CD4-positive, CD25-positive, alpha-beta regulatory T cell (primary cell): ENCODE measurements around the gene SAFB2. TPM values are rescaled to one million over a fixed set of nuclear protein-coding genes. Genes with fewer than 3 reads are reported as not detected.

Source experiments
- ATAC-seq, 2 donors: fragments of 150-1000 bp; cut with Tn5 transposase; one replicate each; pipeline ENCODE4 v1.10.0; 2021; ENCODE audit warnings: low read depth in 2 of 2, moderate number of reproducible peaks in 2 of 2, moderate library complexity in 1 of 2
- DNase-seq, 3 donors: peaks; one replicate each; pipeline versions ENCODE4 v3.0.0 to v3.0.0-alpha.2; 2012 to 2022; ENCODE audit warnings: mixed read lengths in 1 of 3
- H3K27ac ChIP-seq: one replicate; pipeline ENCODE4 v1.7.0; 2013; ENCODE audit warnings: mild to moderate bottlenecking, low read length; ENCODE audit not compliant: insufficient read depth, poor library complexity, severe bottlenecking
- H3K27me3 ChIP-seq: one replicate; pipeline ENCODE4 v1.7.0; 2013; ENCODE audit warnings: low read length; ENCODE audit not compliant: control insufficient read depth, insufficient read depth
- H3K36me3 ChIP-seq: one replicate; pipeline ENCODE4 v1.7.0; 2013; ENCODE audit warnings: mild to moderate bottlenecking, low read length, moderate library complexity; ENCODE audit not compliant: control insufficient read depth, insufficient read depth
- H3K4me1 ChIP-seq: 2 replicates; pipeline ENCODE4 v1.7.0; 2013; ENCODE audit warnings: mild to moderate bottlenecking, low read length; ENCODE audit not compliant: insufficient read depth, control insufficient read depth, poor library complexity, severe bottlenecking
- H3K4me3 ChIP-seq: one replicate; pipeline ENCODE4 v1.7.0; 2013; ENCODE audit warnings: low read depth, mild to moderate bottlenecking, low read length, moderate library complexity
- H3K9me3 ChIP-seq, 2 experiments: 1 replicate in 1 of 2; 2 replicates in 1 of 2; pipeline ENCODE4 v1.7.0; 2013; ENCODE audit warnings: low read length in 2 of 2, mild to moderate bottlenecking in 1 of 2, moderate library complexity in 1 of 2; ENCODE audit not compliant: control insufficient read depth in 2 of 2
- H3K27ac Mint-ChIP-seq, 3 donors: one replicate each; pipeline ENCODE4 v1.8.0; 2020 to 2022; ENCODE audit warnings: mild to moderate bottlenecking in 3 of 3, mixed read lengths in 3 of 3, moderate library complexity in 2 of 3
- H3K27me3 Mint-ChIP-seq: one replicate; pipeline ENCODE4 v1.8.0; 2022; ENCODE audit warnings: mild to moderate bottlenecking, mixed read lengths
- H3K36me3 Mint-ChIP-seq: one replicate; pipeline ENCODE4 v1.8.0; 2020; ENCODE audit warnings: mixed read lengths
- H3K4me1 Mint-ChIP-seq, 4 donors: one replicate each; pipeline ENCODE4 v1.8.0; 2020 to 2022; ENCODE audit warnings: mixed read lengths in 4 of 4, mild to moderate bottlenecking in 1 of 4
- H3K4me3 Mint-ChIP-seq, 4 donors: one replicate each; pipeline ENCODE4 v1.8.0; 2020 to 2022; ENCODE audit warnings: mild to moderate bottlenecking in 4 of 4, mixed read lengths in 4 of 4, moderate library complexity in 3 of 4
- H3K9me3 Mint-ChIP-seq, 7 donors: one replicate each; pipeline ENCODE4 v1.8.0; 2020 to 2022; ENCODE audit warnings: mixed read lengths in 7 of 7, mild to moderate bottlenecking in 3 of 7, moderate library complexity in 2 of 7
- polyA plus RNA-seq, 4 donors: library from polyadenylated mRNA; unstranded; fragments of 300-500 nt; fragmentation: Illumina TruSeq; gene quantifications; one replicate each; pipeline ENCODE4 v1.2.3, GENCODE V29; 2021
- total RNA-seq: library from RNA; stranded (reverse); gene quantifications from one replicate; pipeline ENCODE4 v1.2.3, GENCODE V29; 2022

SAFB2 gene
- total and polyA plus RNA-seq, 5 donors from 2014 or later = 23.0 to 271 (median 23.3) TPM

DNA sequence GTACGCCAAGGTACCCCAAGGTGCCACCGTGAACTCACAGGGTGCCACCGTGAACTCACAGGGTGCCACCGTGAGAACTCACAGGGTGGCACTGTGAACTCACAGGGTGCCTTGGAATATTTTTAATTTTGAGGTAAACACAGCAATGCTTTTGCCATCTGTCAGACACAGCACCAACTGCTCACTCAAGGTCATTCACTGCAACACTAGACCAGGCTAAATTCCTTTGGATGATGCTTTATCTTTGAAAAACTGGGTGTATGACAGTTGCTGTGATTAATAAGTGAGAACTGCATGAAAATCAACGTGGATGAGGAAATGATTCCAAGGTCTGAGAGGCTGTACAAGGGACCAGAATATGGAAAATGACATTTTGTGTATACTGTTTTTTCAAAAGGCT is 18.9 kb downstream of the SAFB2 start:
- no peak overlapping the region for H3K4me3 ChIP-seq
- no peaks in the 10 kb centered on the region for H3K27me3 ChIP-seq
- no peaks in the 10 kb centered on the region for H3K9me3 Mint-ChIP-seq
- H3K27ac Mint-ChIP-seq = no peak overlapping the region
- no peaks in the 10 kb centered on the region for H3K27me3 Mint-ChIP-seq
- H3K9me3 ChIP-seq = no peaks in the 10 kb centered on the region
- H3K4me3 Mint-ChIP-seq = peak overlapping the region in 1 of 4 donors; percentile 7
- no peak for DNase-seq
- peaks cover 92% of the 10 kb centered on the region for H3K36me3 ChIP-seq
- H3K27ac ChIP-seq = no peak overlapping the region
- H3K4me1 ChIP-seq = no peaks in the 10 kb centered on the region
- peaks cover 73% of the 10 kb centered on the region for H3K36me3 Mint-ChIP-seq
- H3K4me1 Mint-ChIP-seq = peaks cover 6 to 32% (median 15%) of the 10 kb centered on the region in 4 donors
- ATAC-seq = no peak

DNA sequence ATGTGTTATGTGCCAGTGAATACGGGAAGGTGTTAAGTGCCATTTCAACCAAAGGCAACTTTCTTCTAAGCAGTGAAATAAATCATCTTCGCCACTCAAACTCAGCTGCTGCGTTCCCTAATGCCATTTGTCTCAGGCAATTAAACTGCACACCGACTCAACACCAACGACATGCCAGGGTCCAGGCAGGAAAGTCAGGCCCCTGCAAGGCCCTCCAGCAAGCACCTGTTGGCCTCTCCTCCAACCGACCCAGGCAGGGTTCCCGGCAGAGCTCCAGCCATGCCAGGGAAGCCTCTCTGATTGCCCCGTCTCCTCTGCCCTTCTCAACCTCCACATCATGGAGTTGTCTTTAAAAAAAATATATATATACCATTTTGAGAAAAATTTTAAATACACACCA is 21.8 kb downstream of the SAFB2 start:
- H3K4me1 Mint-ChIP-seq = peaks cover 0 to 12% (median 2%) of the 10 kb centered on the region in 4 donors

DNA sequence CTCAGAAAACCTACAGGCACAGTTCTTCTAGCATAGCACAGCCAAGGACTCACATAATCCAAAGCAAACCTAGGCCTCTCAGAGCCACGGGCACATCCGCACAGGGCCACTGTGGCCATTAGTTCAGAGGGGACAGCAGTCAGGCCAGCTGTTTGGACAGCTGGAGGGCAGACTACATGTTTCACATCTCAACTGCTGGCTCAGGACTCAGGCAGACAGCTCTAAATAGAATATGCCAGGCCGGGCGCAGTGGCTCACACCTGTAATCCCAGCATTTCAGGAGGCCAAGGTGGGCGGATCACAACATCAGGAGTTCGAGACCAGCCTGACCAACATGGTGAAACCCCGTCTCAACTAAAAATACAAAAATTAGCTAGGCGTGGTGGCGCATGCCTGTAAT is 26.8 kb downstream of the SAFB2 start:
- Histone ChIP-seq H3K4me1 (no peaks in the 10 kb centered on the region), H3K4me3 (no peak overlapping the region), H3K9me3 (no peaks in the 10 kb centered on the region), H3K27me3 (no peaks in the 10 kb centered on the region), H3K36me3 (peaks cover 97% of the 10 kb centered on the region), H3K27ac (no peak overlapping the region)
- peaks cover 0 to 6% (median under 1%) of the 10 kb centered on the region in 4 donors for H3K4me1 Mint-ChIP-seq
- H3K27me3 Mint-ChIP-seq = no peaks in the 10 kb centered on the region
- no peak for ATAC-seq
- no peaks in the 10 kb centered on the region for H3K9me3 Mint-ChIP-seq
- H3K27ac Mint-ChIP-seq = no peak overlapping the region
- DNase-seq = no peak
- H3K4me3 Mint-ChIP-seq = no peak overlapping the region
- H3K36me3 Mint-ChIP-seq = peaks cover 49% of the 10 kb centered on the region

More for the DNA sequence above, 21.8 kb downstream of the SAFB2 start:
- Histone ChIP-seq H3K27ac (no peak overlapping the region), H3K27me3 (no peaks in the 10 kb centered on the region), H3K4me3 (no peak overlapping the region), H3K9me3 (no peaks in the 10 kb centered on the region), H3K36me3 (peaks cover 93% of the 10 kb centered on the region), H3K4me1 (no peaks in the 10 kb centered on the region)
- Mint-ChIP-seq H3K4me3 (no peak overlapping the region), H3K27ac (no peak overlapping the region), H3K36me3 (peaks cover 61% of the 10 kb centered on the region), H3K27me3 (no peaks in the 10 kb centered on the region), H3K9me3 (no peaks in the 10 kb centered on the region)
- ATAC-seq (no peak), DNase-seq (no peak)

DNA sequence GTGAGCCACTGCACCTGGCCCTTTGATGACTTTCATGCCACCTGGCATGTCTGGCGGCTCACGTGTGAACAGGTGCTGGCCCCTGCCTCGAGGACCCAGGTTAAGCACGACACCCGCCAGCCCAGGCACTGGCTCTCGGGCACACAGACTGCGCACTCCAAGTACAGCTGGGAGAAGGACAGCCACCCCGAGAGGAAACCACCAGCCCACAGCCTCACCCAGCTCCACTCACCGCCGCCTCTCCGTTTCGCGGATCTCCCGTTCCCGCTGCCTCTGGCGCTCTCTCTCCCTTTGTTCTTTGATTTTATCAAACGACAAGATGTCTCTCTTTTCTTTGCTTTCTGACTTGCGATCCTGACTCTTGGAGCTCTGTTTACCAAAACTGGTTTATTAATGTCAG is 27.4 kb downstream of the SAFB2 start:
- H3K9me3 Mint-ChIP-seq = no peaks in the 10 kb centered on the region
- H3K9me3 ChIP-seq = no peaks in the 10 kb centered on the region
- H3K36me3 ChIP-seq = peaks cover 97% of the 10 kb centered on the region
- no peak overlapping the region for H3K4me3 ChIP-seq
- H3K4me1 ChIP-seq = no peaks in the 10 kb centered on the region
- H3K27ac ChIP-seq = no peak overlapping the region
- H3K4me3 Mint-ChIP-seq = peak overlapping the region in 1 of 4 donors; percentile 59
- H3K27ac Mint-ChIP-seq = peak overlapping the region in 1 of 3 donors; percentile 34
- H3K27me3 ChIP-seq = no peaks in the 10 kb centered on the region
- DNase-seq = no peak
- H3K36me3 Mint-ChIP-seq = peaks cover 43% of the 10 kb centered on the region
- no peaks in the 10 kb centered on the region for H3K27me3 Mint-ChIP-seq
- peaks cover 0 to 6% (median under 1%) of the 10 kb centered on the region in 4 donors for H3K4me1 Mint-ChIP-seq
- no peak for ATAC-seq

DNA sequence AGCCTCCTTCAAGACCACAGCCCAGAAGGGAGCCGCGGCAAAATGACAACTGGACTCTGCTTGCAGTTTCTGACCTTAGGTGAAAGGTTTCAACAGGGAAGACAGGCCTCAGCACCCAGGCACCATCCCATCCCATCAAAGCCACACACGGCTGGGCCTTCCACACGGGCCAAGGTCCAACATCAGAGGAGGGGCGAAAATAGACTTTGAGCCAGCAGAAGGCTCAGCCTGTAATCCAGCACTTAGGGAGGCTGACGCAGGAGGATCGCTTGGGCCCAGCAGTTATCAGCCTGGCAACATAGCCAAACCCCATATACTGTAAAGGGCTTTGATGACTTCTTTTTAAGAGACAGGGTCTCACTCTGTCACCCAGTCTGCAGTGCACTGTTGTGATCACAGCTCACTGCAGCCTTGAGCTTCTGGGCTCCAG is 28.0 kb downstream of the SAFB2 start:
- no peak overlapping the region for H3K4me3 ChIP-seq
- no peaks in the 10 kb centered on the region for H3K4me1 ChIP-seq
- H3K27ac ChIP-seq = no peak overlapping the region
- no peaks in the 10 kb centered on the region for H3K27me3 ChIP-seq
- H3K36me3 Mint-ChIP-seq = peaks cover 37% of the 10 kb centered on the region
- H3K4me1 Mint-ChIP-seq = peaks cover 0 to 6% (median 2%) of the 10 kb centered on the region in 4 donors
- no peaks in the 10 kb centered on the region for H3K9me3 ChIP-seq
- DNase-seq (no peak), ATAC-seq (no peak)
- no peak overlapping the region for H3K4me3 Mint-ChIP-seq
- peaks cover 97% of the 10 kb centered on the region for H3K36me3 ChIP-seq
- no peak overlapping the region for H3K27ac Mint-ChIP-seq
- H3K9me3 Mint-ChIP-seq = no peaks in the 10 kb centered on the region
- H3K27me3 Mint-ChIP-seq = no peaks in the 10 kb centered on the region

DNA sequence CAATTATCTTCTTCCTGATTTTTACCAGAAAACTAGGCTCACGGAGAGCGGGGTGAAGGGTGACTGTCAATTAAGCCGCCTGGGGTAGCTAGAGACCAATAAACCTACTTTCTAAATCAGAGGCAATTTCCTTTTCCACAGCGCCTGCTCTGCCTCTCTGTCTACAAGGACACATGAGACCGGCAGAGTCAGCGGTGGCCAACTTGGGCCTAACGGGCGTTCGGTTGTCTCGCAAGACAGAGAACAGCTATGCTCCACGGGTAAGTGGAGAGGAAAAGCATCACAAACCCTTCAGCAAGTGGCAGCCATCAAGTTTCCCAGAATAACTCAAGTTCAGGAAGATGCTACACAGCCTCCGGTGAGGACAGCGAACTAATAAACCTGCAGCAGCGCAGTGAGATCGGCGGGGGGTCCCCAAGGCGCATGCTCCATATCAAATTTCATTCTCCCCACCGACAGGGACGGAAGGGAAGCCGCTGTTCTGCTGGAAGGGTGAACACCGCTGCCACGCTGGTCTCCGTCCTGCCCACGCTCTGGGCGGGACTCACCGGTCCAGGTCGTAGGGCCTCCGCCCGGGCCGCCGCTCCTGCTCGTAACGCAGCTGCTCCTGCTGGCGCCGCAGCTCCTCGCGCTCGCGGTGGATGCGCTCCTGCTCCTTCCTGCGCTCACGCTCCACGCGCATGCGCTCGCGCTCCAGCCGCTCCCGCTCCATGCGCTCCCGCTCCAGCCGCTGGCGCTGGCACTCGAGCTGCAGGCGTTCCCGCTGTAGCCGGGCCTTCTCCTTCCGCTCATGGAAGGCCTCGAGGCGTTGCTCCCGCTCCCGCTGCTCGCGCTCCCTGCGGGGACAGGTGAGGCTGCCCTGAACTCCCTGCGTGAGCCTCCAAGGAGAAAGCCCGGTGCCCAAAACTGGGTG is 29.0 kb downstream of the SAFB2 start:
- no peak overlapping the region for H3K4me3 Mint-ChIP-seq
- Histone ChIP-seq H3K27ac (no peak overlapping the region), H3K9me3 (no peaks in the 10 kb centered on the region), H3K27me3 (no peaks in the 10 kb centered on the region), H3K4me3 (no peak overlapping the region), H3K4me1 (no peaks in the 10 kb centered on the region), H3K36me3 (peaks cover 97% of the 10 kb centered on the region)
- no peak overlapping the region for H3K27ac Mint-ChIP-seq
- DNase-seq (no peak), ATAC-seq (no peak)
- H3K36me3 Mint-ChIP-seq = peaks cover 29% of the 10 kb centered on the region
- H3K27me3 Mint-ChIP-seq = no peaks in the 10 kb centered on the region
- peaks cover 0 to 2% (median 0%) of the 10 kb centered on the region in 7 donors for H3K9me3 Mint-ChIP-seq
- peaks cover 0 to 6% (median 2%) of the 10 kb centered on the region in 4 donors for H3K4me1 Mint-ChIP-seq

DNA sequence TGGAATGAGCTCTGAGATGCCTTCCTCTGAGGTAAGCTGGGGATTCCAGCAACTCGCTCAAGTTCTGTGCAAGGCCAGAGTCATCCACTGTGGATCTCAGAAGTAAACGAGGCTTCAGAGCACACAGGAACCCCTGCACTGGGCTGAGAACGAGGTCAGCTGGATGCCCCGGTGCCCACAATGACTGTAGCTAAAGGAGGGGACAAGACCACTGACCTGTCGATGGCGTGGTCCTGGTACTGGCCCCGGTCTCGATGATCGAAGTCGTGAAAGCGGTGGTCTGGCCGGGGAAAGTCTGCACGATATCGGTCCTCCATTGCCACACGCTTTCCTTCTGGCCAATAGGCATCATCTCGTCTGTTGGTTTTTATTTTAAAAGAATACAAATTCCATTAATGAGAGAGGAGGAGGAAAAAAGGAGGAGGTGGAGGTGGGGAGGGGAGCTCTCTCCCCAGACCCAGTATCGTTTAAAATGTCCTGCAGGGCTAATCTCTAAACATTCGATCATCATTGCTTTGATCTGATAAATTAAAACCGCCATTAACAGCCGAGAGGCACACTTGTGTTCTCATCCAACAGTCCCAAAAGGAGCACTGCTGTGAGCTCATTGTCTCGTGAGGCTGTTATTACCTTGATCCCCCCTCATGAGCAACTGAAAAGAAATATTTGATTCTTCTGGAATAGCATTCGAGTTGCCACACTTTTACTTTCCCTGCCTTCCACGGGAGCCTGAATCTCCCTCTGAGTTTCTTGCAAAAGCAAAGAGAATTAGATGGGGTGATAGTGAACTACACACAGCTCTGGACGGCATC is 29.8 kb downstream of the SAFB2 start:
- Mint-ChIP-seq H3K27me3 (no peaks in the 10 kb centered on the region), H3K4me3 (no peak overlapping the region), H3K36me3 (peaks cover 34% of the 10 kb centered on the region), H3K9me3 (peaks cover 0 to 2% (median 0%) of the 10 kb centered on the region in 7 donors), H3K27ac (no peak overlapping the region), H3K4me1 (peaks cover 0 to 6% (median 2%) of the 10 kb centered on the region in 4 donors)
- no peaks in the 10 kb centered on the region for H3K27me3 ChIP-seq
- H3K4me1 ChIP-seq = no peaks in the 10 kb centered on the region
- no peak overlapping the region for H3K4me3 ChIP-seq
- H3K27ac ChIP-seq = no peak overlapping the region
- peaks cover 97% of the 10 kb centered on the region for H3K36me3 ChIP-seq
- ATAC-seq = no peak
- DNase-seq = no peak
- no peaks in the 10 kb centered on the region for H3K9me3 ChIP-seq
